SKM-1 (cell line): ENCODE measurements around the gene SBNO1.
"Not testable (repeated sequence)": the region's sequence is repeated elsewhere in the genome, so short reads cannot be mapped to it uniquely, and the experiment has no call there.

Source experiments
- DNase-seq: peaks from one replicate; lab custom pipeline; 2025; ENCODE audit not compliant: unreplicated experiment; lab: John Stamatoyannopoulos, UW

SBNO1 gene

DNA sequence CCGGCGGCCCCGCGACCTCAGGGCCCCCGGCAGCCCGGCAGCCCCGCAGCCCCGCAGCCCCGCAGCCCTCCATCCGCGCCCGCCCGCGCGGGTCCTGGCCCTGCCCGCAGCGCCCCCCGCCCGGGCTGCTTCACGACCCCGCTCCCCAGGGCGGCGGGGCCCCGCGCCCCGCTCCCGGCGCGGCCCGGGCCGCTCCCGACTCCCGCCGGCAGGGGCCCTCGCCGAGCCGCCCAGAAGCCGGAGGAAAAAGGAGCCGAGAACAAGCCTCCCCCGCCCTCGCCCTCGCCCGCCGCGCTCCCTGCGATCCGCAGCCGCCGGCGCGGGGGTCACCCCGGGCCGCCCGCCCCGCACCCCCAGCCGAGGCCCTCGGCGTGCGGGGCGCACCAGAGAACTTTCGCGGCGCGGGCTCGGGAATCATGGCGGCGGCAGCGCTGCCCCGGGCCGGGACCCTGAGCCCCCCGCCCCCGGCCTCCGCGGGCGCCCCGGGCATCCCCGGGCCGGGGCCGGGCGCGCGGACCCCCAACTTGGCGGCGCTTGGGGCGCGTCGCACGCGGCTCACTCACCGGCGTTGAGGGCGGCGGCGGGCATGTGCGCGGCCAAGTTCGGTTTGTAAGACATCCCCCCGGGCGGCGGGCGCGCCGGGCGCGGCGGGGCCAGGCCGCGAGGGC lies 93.5 kb downstream of the SBNO1 start:
- DNase-seq, result no peak

DNA sequence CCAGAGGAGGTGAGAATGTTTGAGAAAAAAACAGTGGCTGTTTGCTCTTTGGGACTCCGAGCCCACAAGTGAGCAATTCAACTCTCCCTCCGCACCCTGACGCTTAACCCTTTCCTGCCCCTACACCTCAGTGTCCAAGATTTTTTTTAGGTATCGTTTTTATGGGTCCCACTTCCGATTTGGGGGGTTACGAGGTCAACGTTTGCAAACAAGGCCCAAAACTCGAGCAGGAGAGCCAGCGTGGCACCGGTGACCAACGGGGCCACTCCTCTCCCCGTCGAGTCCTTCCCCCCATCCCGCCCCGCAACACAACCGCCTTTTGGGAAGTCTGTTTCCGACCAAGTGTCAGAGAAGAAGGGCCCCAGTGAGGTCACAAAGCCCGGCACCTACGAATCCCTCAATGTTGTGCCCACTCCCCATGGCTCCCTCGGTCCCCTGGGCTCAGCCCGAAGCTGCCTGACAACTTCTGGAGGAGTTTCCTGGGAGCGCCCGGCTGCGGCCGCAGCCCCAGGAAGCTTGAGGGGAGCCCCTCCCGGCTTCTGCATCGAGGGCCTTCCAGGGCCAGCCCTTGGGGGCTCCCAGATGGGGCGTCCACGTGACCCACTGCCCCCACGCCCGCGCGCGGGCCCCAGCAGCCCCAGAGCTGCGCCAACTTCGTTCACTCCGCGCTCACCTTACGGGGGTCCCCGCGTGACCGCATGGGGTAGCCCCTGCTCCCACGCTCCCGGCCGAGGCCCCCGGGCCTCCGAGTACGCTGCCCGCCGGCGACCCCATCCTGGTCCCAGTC lies 94.2 kb downstream of the SBNO1 start:
- DNase-seq, result no peak

DNA sequence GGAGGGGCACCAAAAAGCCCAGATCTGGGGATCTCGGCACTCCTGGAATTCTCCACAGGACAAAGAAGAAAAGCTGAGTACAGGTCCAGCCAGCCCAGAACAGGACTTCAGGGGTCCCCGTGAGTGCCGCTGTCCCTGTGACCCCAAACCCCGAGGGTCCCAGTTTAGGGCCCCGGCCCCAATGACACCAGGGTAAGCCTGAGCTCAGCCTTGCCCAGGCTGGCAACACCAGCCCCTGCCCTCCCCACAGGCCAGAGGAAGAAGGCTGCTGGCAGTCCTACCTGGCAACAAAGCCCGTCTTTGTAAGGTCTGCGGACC lies 94.8 kb downstream of the SBNO1 start:
- DNase-seq, result no peak

DNA sequence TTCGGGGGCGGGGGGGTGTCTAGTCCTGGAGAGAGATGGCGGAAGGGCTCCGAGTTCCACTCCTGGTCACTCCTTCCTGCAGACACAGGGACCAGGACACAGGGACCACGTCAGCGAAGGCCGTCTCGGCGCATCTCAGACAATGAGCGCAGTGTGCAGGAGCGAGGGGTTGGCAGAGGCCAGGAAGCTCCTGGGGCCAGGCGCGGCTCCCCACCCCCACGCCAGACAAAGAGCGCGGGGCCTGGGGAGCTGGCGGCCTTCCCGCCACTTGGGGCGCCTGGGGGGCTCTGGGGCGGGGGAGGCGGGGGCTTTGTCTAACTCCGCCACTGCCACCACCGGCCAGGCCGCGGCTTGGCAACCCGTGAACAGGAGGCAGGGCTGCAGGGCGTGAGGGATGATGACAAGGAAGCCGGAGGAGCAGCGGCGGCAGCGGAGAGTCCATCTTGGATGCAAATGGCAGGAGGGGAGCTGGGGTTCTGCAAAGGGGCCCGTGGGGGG lies 95.2 kb downstream of the SBNO1 start:
- DNase-seq, result no peak

DNA sequence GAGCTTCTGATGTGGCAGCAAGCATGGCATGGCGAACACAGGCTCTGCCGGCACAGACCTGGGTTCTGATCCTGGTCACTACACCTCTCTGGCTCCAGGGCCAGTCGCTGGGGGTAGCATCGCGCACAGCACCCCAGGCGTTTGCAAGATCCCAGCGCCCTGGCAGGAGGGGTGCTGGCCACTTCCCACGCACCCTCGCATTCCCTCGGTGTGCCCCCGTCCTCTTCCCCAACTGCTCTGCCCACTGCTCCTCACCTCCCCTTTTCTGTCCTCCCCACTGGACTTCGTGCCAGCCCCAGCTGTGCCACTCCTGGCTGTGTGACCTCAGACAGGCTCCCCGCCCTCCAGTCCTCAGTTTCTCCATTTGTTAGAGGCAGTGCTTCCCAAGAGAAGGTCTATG lies 95.8 kb downstream of the SBNO1 start:
- DNase-seq, result no peak

DNA sequence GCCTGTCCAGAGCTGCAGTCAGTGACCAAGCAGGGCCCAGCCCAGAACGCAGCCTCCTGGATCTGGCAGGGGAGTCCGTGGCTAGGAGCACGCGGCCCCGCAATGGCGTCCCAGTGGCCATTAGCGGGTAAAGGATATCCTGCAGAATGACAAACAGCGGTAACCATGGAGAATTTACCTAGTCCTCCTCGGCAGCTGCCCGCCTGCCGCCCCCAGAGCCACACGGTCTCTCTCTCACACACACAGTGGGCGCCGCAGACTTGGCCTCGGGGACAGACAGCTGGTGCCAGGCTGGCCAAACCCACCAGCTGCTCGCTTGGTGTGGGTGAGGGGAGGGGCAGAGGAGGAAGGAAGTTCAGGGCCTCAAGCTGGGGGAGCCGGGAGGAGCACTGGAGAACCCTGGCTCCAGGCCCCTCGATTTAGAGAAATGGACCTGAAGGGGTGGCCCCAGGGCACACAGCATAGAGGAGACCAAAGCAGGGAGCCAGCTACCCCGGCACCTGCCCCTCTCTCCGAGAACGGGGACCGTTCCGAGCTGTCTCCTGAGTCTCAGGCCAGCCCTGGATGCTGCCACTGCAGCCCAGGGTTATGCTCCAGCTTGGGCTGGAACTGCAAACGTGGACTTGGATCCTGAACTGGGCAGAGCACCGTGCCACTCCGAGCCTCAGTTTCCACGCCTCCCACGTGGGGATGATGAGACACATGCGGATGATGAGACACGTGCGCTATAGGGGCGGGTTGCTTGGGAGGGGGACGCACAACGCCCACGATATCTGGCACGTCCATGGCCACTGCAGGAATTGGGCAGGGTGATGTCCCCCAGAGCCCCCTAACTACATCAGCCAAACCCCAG lies 96.4 kb downstream of the SBNO1 start:
- no peak for DNase-seq

DNA sequence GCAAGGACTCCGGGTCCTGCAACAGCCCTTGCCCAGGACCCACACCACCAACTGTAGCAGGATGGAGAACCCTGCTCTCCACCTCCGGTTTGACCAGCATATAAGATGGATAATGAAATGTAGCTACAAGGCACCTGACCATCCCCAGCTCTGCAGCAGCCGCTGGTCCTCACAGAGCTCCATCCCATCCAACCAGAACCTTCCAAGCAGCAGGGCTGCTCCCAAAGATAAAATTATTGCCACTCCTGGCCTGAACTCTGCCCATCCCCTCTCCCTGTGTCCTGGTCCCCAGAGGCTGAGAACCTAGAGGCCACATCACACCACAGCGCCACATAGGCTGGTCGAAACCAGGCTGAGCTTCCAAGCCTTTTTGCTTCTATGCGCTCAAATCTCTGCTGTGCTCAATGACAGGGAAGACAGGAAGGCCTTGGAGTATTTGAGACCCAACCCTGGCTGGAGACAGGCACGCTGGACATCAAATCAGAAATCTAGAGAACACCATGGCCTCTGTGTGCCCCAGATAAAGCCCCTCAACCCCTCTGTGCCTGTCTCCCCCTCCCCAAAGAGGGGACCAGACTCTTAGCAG lies 97.2 kb downstream of the SBNO1 start:
- DNase-seq, result no peak

DNA sequence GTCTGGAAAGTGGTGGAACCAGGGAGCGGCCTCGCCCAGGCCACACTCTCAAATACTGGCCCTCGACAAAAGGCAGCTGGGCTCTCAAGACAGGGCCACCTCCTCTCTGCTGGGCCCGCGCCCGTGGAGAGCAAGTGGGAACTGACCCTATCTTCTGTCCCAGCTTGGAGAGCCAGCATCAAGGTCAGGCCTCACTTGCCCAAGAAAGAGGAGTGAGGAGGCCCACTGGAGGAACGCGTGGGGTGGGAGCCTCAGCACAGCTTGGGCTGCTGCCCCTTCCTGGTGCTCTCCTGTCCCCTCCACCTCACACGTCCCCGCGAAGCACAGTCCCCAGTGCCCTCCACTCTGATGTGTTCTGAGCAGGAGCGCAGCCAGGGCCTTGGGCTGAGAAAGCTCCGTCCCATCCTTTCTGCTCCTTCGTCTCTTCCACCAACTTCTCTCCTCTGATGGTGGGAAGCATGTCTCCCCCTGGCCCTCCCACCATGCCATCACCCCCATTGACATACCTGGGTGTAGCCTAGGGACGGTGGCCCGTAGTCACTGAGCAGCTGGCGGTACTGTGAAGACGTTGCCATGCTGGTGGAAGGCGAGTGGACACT lies 97.9 kb downstream of the SBNO1 start:
- DNase-seq, result no peak

DNA sequence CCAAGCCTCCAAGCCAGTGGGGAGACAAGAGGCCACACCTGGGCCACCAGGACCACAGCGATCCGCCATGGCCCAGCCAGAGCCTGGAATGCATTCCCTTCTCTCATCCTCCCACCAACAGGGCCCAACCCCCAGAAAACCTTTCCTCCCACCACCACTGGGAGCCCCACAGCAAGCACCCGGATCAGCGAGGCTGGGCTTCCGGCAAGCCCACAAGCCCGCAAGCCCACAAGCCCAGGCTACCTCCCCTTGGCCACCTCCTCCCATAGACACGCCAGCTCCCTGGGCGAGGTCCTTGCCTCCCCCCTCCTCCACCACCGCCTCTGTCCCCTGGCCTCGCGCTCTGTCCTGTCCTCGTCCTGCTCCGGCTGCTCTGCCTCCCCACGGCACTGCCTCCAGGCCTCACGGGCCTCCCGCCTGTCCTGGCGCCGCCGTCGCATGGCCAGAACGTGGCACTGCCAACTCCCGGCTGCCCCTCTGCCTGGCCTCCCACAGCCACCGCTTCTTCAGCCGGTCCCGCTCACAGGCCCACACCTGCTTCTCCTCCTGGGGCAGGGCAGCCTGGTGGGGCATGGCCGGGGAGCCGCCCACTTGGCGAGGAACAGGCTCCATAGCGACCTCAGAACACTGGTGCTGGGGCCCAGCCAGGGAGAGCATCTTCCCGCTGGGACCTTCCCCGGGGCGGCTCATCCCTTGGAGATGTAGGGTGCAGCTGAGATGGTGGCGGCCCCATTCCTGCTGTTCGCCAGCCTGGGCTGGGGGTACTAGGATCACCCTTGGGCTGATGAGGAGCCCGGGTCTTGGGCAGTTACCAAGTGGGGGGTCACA lies 98.6 kb downstream of the SBNO1 start:
- no peak for DNase-seq

DNA sequence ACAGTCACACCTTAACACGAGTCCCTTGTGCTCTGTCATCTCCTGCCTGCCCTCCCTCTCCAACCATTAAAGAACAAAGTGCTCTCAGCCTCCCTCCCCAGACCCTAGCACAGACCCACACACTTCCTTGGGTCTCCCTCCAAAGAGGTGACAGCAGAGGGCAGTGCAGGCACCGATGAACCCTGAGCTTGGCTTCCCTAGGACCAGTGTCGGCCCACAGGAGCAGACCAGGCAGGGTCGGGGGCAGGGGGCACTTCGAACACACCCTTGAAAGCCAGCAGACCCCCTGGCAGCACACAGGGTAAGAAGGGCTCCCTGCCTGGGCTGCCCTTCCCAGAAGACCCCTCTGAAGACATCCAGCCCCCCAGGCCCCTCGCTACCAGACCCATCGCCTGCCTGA lies 100.0 kb downstream of the SBNO1 start:
- no peak for DNase-seq

DNA sequence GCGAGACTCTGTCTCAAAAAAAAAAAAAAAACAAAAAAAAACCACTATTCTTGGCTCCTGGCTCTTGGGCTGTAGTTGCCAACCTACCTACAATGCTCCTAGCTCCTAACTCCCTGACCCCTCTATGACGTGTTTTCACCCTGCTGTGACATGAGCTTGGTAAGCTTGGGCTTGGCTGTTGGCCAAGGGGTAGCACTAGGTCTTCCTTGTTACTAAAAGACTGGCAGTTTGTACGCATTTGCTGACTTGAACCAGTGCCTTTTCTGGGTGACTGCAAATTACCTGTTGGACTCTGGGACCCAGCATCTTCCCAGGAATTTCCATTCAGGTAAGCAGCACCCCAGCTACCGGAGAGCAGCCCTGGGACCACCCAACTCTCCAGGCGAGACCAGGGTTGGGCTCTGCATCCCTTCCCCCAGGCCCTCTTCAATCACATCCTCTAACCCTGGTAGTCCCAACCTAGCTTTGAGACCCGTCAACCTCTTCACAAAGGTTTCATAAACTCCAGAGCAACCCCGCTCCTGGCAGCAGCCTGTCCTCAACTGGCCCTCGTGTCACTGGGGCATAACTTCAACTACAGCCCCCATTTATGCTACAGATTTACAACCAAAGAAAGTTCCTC lies 101.3 kb downstream of the SBNO1 start:
- no peak for DNase-seq

DNA sequence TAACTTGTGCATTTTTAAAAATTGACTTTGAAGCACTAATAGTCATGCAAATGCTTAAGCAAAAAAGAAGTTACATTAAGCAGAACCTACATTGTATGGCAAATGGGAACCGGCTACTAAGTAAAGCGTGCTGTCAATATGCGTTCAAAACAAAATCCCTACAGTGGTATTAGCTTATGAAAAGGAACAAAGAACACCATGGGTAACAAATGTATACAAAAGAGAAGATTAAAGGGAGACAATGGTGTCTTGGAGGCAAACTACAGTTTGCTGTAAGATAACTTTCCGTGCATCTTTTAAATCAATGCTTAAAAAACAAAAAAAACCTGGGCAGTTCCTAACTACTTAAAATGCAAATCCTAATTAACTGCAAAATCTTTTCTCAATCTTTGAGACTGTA lies 103.5 kb downstream of the SBNO1 start:
- no peak for DNase-seq

DNA sequence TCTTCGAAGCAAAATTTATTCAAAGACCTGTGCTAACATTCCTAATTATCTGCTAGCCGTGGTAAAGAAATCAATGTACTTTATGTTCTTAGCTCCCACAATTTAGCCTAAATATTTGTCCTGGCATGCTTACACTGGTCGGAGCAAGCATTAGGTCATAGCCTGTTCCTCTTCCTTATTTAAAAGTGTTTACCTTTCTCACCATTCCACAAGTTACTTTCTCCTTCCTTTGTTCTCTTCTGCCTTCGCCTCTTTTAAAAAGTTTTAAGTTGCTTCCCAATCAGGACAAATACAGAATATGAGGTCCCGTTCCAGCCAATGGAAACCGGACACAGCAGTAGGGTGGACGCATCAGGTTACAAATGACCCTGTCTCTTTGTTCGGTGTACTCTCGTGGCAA lies 104.6 kb downstream of the SBNO1 start:
- no peak for DNase-seq

DNA sequence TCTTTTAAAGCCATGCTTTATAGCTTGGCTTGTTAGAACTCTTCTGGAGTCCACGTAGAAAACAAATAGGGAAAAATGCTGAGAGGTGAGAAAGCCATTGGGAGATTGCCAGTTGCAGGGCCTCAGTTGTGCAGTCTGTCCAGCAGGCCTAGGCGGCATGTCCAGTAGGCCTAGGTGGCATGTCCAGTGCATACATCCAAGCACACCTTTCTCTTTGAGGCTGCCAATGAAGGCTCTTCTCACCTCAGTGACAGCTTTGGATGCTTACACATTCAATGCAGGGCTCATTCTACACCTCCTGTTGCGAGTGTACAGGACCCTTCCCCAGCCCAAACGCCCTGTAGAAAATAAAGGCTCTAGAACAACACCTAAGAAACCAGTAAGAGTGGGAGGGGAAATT lies 106.1 kb downstream of the SBNO1 start:
- no peak for DNase-seq

DNA sequence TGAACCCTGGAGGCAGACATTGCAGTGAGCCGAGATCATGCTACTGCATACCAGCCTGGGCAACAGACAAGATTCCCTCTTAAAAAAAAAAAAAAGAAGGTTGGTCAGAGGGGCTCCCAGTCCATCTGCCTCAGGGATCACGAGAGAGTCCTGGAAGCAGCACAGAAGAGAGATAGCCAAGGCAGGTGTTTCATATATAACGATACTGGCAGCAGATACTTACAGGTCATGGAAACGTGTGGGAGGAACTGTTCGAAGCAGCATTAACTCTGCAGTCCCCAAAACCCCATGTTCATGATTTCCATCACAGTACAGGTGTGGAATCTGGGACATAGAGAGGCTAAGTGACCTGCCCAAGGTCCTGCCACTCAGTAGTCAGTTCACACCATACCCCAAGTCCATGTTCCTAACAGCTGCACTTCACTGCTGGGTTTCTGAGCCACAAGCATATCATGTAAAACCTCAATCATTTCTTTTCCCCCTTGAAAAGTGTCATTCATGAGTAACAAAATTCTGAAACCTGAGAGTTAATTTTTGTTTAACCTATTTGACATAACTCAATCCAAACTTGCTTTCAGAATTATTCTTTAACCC lies 109.7 kb downstream of the SBNO1 start:
- DNase-seq, result no peak

DNA sequence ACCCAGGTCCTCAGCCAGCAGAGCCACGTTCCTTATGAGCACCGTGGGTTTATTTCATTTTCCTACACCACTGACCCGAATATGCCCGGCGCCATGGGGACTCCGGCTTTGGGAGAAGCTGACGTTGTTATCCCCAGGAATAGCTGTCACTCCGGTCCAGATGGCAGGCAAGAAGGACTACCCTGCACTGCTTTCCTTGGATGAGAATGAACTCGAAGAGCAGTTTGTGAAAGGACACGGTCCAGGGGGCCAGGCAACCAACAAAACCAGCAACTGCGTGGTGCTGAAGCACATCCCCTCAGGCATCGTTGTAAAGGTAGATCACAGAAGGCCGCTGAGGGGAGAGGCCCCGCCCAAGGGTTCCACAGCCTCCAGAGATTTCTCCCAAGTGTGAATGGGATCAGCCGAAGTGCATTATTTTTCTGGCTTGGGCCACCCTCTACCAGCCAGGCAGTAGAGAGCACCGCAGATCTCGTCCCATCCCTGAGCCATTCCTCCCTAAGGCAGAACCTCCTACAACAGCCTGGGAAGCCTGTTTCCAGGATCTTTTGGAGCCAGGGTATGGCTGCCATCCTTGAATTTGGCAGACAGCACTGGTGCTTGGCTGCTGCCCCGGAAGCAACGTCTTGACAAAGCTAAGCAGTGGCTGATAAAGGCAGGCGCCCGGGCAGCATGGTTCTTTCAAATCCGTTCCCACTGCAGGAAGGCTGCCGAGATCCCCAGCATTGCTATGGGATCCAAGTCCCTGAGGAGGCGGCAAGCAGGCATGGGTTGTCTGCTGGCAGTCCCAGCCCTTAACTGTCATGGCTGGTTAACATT lies 110.8 kb downstream of the SBNO1 start:
- DNase-seq, result no peak

DNA sequence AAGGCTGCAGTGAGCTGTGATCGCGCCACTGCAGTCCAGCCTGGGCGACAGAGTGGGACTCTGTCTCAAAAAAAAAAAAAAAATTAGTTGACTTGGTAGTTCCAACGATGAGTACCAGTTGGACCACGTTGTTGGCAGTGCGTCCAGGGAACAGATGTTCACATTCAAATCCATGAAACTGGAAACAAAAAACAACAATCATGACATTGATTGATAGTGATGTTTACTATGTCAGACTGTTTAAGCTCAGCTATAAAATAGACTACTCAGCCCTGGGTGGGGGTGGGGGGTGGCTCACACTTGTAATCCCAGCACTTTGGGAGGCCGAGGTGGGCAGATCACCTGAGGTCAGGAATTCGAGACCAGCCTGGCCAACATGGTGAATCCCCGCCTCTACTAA lies 112.3 kb downstream of the SBNO1 start:
- not testable (repeated sequence) for DNase-seq

DNA sequence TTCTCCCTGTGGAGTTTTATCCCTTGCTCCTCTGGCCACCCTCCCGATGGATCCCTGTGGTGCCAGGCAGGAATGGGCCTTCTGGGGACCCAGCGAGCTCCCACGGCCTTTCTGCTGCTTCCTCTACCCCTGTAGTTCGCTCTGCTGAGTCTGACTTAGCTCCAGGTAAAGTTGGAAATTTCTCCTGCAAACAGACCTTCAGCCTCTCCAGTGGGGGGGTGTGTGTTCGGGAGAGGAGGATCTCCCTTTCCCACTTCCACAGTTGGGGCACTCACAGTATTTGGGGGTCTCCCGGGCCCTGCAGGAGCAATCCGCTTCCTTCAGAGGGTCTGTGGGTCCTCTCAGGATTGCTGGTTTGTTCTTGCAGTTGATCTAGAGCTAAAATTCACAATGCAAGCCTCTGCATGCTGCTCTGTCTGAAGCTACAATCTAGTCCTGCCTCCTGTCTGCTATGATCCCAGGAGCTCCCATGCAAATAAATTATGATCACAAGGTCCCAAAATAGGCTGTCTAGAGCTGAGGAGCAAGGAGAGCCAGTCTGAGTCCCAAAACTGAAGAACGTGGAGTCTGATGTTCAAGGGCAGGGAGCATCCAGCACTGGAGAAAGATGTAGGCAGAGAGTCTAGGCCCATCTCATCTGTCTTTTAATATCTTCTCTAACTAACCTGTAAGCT lies 113.1 kb downstream of the SBNO1 start:
- DNase-seq, result no peak
